Esophagus (tissue), 2 donors: Measurements from ENCODE around the gene GP2. TPM values are rescaled to one million over a fixed set of nuclear protein-coding genes. Genes with fewer than 3 reads are reported as not detected.

Source experiments
- H3K27ac ChIP-seq, 2 donors: one replicate each; pipeline ENCODE4 v1.5.1; 2013; ENCODE audit warnings: low read depth in 2 of 2, mild to moderate bottlenecking in 2 of 2, inconsistent platforms in 1 of 2, low read length in 1 of 2, moderate library complexity in 1 of 2
- H3K27me3 ChIP-seq, 2 donors: one replicate each; pipeline ENCODE4 v1.6.1; 2013; ENCODE audit warnings: low read length in 2 of 2, control low read depth in 1 of 2, mild to moderate bottlenecking in 1 of 2; ENCODE audit not compliant: insufficient read depth in 2 of 2, control insufficient read depth in 1 of 2
- H3K36me3 ChIP-seq, 2 donors: one replicate each; pipeline ENCODE4 v1.6.1; 2013; ENCODE audit warnings: low read length in 1 of 2; ENCODE audit not compliant: control insufficient read depth in 2 of 2, insufficient read depth in 2 of 2
- H3K4me1 ChIP-seq, 2 donors: one replicate each; pipeline ENCODE4 v1.6.1; 2013; ENCODE audit warnings: low read length in 1 of 2; ENCODE audit not compliant: control insufficient read depth in 2 of 2, insufficient read depth in 2 of 2
- H3K4me3 ChIP-seq, 2 donors: one replicate each; pipeline ENCODE4 v1.5.1; 2013; ENCODE audit warnings: low read length in 2 of 2, mild to moderate bottlenecking in 2 of 2, low read depth in 1 of 2, moderate library complexity in 1 of 2
- H3K9me3 ChIP-seq, 2 donors: one replicate each; pipeline ENCODE4 v1.6.1; 2013; ENCODE audit warnings: mild to moderate bottlenecking in 2 of 2, low read depth in 1 of 2, low read length in 1 of 2, moderate library complexity in 1 of 2; ENCODE audit not compliant: control insufficient read depth in 2 of 2, insufficient read depth in 1 of 2
- WGBS, 2 donors: extraction: QIAGEN DNeasy Blood & Tissue Kit; methylation state at CpG; one replicate each; pipeline ENCODE4 v1.1.7; 2013; 5-methylcytosine and 5-hydroxymethylcytosine counted together
- polyA plus RNA-seq, 2 donors: library from polyadenylated mRNA; stranded (reverse); fragments of 200-250 nt; gene quantifications; one replicate each; pipeline ENCODE4 v1.2.3, GENCODE V29; 2013
- donor health status: healthy with polysubstance abuse.
- donor health status: Bipolar disorder and iron deficiency.

GP2 gene
- polyA plus RNA-seq, 2 donors: 0.31 to 0.45 TPM

GRCh38 chr16:20310421-20311395, 16.6 kb downstream of the GP2 start:
- 76 to 81% methylated on average over 11 of the region's 11 CpGs for WGBS, 2 donors
- Histone ChIP-seq H3K27me3 (no peaks in the 10 kb centered on the region), H3K4me3 (no peak overlapping the region), H3K9me3 (no peaks in the 10 kb centered on the region), H3K36me3 (no peaks in the 10 kb centered on the region), H3K4me1 (no peaks in the 10 kb centered on the region), H3K27ac (no peak overlapping the region)

- Histone ChIP-seq H3K36me3 (no peaks in the 10 kb centered on the region), H3K27ac (no peak overlapping the region), H3K4me1 (no peaks in the 10 kb centered on the region), H3K4me3 (no peak overlapping the region), H3K27me3 (no peaks in the 10 kb centered on the region), H3K9me3 (no peaks in the 10 kb centered on the region)
- WGBS, 2 donors: 80 to 83% methylated on average over 6 of the region's 6 CpGs
These were observed 17.5 kb downstream of the GP2 start for GRCh38 chr16:20309786-20310185.

DNA sequence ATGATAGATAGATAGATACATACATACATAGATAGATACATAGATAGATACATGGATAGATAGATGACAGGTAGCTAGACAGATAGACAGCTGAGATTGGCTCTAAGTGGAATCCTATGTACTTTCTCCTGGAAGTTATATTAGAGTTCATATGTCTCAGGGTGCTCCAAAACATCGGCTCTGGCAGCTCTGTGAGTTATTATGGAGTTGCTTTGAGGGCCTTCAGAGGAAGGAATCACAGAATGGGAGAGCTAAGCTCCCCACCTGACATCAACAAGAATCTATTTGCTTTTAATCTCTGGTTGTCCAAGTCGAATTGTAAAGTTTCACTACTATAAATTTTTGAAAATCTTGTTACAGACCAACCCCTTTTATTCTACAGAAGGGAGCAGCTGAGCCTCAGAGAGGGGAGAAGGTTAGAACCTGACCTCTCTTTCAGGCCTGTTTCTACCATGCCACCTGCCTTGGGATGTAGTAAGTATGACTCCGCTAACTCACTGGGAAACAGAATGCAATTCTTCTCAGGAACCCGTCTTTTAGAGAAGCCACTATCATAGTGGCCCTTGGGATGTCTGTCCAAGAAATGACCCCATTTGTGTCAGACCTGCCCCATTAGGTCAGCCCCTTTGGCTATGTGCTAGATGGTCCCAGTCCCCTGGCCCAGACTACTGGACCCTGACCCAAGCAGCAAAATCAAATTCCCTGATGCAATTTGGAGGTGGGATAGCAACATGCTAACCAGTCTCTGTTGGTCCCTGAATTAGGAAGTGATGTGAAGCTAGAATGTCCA, 18.3 kb downstream of the GP2 start:
- 63 to 70% methylated on average over 4 of the region's 4 CpGs for WGBS, 2 donors
- Histone ChIP-seq H3K36me3 (no peaks in the 10 kb centered on the region), H3K9me3 (no peaks in the 10 kb centered on the region)

GRCh38 chr16:20308266-20308665, 19.0 kb downstream of the GP2 start:
- H3K27ac ChIP-seq: no peak overlapping the region
- no peaks in the 10 kb centered on the region for H3K4me1 ChIP-seq
- 69 to 70% methylated on average over 4 of the region's 4 CpGs for WGBS, 2 donors
- H3K27me3 ChIP-seq: no peaks in the 10 kb centered on the region
- no peaks in the 10 kb centered on the region for H3K9me3 ChIP-seq
- no peaks in the 10 kb centered on the region for H3K36me3 ChIP-seq
- H3K4me3 ChIP-seq: no peak overlapping the region

More for the DNA sequence above, 18.3 kb downstream of the GP2 start:
- H3K27me3 ChIP-seq: no peaks in the 10 kb centered on the region
- H3K4me1 ChIP-seq: no peaks in the 10 kb centered on the region
- H3K4me3 ChIP-seq: no peak overlapping the region
- no peak overlapping the region for H3K27ac ChIP-seq

- Histone ChIP-seq H3K9me3 (no peaks in the 10 kb centered on the region), H3K4me1 (no peaks in the 10 kb centered on the region), H3K27me3 (no peaks in the 10 kb centered on the region), H3K36me3 (no peaks in the 10 kb centered on the region), H3K4me3 (no peak overlapping the region), H3K27ac (no peak overlapping the region)
- WGBS, 2 donors: 82 to 89% methylated on average over 7 of the region's 7 CpGs
These were observed 19.5 kb downstream of the GP2 start for GRCh38 chr16:20307791-20308190.

DNA sequence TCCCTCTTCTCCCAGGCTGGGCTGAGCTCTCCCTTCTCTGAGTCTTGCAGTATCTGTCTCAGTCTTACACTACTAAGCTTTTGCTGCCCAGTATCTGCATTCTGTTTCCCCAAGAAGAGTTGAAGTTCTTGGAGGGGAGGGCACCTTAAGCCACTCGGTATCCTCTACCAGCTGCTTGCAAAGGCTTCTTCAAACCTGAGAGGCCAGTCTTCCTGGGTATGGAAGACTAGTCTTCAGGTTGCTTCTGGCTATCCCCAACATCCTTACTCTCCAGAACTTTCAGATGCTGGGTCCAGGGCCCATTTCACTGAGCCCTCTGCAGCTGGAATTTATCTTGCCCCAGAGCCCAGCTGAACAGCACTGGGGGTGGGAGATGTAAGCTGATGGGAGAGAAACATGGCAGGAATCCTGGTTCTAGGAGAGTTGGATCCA, 20.1 kb downstream of the GP2 start:
- Histone ChIP-seq H3K36me3 (no peaks in the 10 kb centered on the region), H3K9me3 (no peaks in the 10 kb centered on the region), H3K4me1 (no peaks in the 10 kb centered on the region), H3K27ac (no peak overlapping the region), H3K4me3 (no peak overlapping the region), H3K27me3 (no peaks in the 10 kb centered on the region)
- WGBS, 2 donors: 77 to 100% methylated on average over 1 of the region's 1 CpG

DNA sequence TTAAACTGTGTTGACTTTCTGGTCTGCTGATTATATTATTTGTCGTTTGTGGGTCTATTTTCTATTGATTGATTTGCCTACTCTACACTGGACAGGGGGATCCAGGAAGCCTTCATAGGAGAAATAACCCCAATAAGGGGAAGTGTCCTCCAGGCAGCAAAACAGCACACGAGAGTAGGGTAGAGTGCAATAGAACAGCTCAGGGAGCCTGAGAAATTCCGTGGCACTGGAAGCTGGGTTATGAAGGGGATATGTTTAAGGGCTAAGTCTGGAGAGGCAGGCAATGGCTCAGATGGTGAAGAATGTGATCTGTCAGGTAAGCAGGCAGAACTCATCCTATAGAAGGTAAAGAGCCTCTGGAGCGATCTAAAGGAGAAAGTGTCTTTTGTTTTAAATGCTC, 20.9 kb downstream of the GP2 start:
- H3K9me3 ChIP-seq: no peaks in the 10 kb centered on the region
- H3K27ac ChIP-seq: no peak overlapping the region
- H3K4me1 ChIP-seq: no peaks in the 10 kb centered on the region
- WGBS, 2 donors: 55 to 56% methylated on average over 4 of the region's 4 CpGs
- no peak overlapping the region for H3K4me3 ChIP-seq
- H3K36me3 ChIP-seq: no peaks in the 10 kb centered on the region
- H3K27me3 ChIP-seq: no peaks in the 10 kb centered on the region

DNA sequence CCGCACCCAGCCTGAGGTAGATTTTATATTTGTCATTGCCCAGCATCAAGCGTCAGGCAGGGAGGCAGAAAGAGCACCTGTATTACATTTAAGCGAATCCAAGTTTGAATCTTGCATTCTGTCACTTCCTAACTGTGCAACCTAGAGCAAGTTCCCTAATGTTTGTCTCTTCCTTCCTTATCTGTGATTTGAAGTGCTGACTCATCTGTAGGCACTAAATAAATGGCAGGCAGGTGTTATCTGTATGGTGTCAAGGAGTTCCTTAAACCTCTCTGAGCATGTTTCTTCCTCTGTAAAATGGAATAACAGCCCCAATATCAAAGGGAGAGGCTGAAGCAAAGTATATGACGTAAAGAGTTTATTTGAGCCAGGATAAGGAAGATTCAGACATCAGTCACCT, 24.3 kb downstream of the GP2 start:
- H3K9me3 ChIP-seq: no peaks in the 10 kb centered on the region
- no peaks in the 10 kb centered on the region for H3K4me1 ChIP-seq
- no peaks in the 10 kb centered on the region for H3K36me3 ChIP-seq
- no peak overlapping the region for H3K27ac ChIP-seq
- H3K27me3 ChIP-seq: no peaks in the 10 kb centered on the region
- H3K4me3 ChIP-seq: no peak overlapping the region
- 62 to 64% methylated on average over 4 of the region's 4 CpGs for WGBS, 2 donors

- Histone ChIP-seq H3K27ac (no peak overlapping the region), H3K27me3 (no peaks in the 10 kb centered on the region), H3K9me3 (no peaks in the 10 kb centered on the region), H3K4me1 (no peaks in the 10 kb centered on the region), H3K36me3 (no peaks in the 10 kb centered on the region), H3K4me3 (no peak overlapping the region)
- 60 to 70% methylated on average over 5 of the region's 5 CpGs for WGBS, 2 donors
These were observed 24.9 kb downstream of the GP2 start for GRCh38 chr16:20302389-20302788.
